AG09319 (cell line): ENCODE results near the gene ERGIC3.

Experiments used
- DNase-seq: peaks from one replicate; pipeline ENCODE4 v3.0.0-alpha.2; 2010; ENCODE audit warnings: low read depth; ENCODE audit errors: extremely low read depth
- TF ChIP-seq, protein P1 (sequence below): IDR thresholded peaks from 2 replicates; pipeline ENCODE4 v1.5.1; 2011; ENCODE audit warnings: low read depth, mild to moderate bottlenecking, inconsistent platforms, low read length, moderate library complexity

The ERGIC3 gene

DNA sequence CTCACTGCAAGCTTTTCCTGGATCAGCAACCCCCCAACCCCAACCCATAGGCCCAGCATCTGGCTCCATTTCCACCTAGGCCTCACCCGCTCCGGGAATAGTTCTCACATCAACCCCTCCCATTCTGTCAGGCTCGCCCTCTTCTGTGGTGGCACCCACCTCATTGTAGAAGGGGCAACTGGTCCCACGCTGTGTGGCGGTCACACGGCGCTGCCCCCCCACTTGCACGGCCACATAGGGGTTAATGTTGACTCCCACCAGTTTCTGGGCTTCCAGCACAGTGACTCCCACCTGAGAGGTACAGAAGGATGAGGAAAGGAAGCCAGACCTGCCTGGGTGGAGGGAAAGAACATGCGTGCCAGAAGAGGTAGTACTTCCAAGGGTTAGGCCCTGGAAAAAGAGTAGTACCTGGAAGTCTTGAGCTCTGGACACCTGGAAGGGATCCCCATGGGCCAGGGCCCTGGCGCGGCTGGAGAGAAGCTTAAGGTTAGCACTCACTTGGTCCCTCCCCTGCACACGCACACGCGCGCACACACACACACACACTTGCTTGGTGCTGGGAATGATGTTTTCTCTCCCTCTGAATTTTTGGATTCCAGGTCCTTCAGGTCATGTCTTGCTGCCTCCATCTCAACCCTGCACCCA, 61.1 kb downstream of the ERGIC3 start:
- TF ChIP-seq, protein P1, sequence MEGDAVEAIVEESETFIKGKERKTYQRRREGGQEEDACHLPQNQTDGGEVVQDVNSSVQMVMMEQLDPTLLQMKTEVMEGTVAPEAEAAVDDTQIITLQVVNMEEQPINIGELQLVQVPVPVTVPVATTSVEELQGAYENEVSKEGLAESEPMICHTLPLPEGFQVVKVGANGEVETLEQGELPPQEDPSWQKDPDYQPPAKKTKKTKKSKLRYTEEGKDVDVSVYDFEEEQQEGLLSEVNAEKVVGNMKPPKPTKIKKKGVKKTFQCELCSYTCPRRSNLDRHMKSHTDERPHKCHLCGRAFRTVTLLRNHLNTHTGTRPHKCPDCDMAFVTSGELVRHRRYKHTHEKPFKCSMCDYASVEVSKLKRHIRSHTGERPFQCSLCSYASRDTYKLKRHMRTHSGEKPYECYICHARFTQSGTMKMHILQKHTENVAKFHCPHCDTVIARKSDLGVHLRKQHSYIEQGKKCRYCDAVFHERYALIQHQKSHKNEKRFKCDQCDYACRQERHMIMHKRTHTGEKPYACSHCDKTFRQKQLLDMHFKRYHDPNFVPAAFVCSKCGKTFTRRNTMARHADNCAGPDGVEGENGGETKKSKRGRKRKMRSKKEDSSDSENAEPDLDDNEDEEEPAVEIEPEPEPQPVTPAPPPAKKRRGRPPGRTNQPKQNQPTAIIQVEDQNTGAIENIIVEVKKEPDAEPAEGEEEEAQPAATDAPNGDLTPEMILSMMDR, result no peak
- no peak for DNase-seq

DNA sequence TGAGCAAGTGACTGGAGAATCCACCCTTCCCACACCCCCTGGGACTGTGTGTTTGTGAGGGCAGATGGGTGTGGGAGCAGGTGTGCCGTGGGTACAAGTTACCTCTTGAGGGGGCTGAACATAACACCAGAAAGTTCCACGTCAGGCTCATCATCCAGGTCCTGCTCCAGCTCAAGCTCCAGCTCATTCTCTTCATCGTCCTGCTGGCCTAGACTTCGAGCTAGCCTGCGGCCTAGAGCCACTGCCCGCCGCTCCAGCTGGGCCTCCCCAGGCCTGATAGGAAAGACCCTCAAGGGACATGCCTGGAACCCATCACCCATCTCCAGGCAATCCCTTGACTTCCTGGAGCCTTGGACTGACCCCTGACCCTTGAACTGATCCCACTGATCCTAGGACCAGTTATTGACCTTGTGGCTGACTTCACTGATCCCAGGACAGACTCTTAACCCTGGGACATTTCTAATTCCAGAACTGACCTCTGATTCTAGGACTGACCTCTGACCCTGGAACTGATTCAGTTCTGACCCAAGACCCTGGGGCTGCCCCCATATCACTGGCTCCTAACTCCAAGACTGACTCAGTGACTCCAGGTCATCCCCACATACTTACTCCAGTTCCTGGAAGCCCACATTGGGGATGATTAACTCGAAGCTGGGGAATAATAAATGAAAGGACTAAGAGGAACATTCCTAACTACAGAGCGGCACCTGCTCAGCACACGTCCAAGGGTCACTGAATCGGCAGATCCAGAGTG, 62.0 kb downstream of the ERGIC3 start:
- DNase-seq, result no peak
- TF ChIP-seq, protein P1, result no peak

DNA sequence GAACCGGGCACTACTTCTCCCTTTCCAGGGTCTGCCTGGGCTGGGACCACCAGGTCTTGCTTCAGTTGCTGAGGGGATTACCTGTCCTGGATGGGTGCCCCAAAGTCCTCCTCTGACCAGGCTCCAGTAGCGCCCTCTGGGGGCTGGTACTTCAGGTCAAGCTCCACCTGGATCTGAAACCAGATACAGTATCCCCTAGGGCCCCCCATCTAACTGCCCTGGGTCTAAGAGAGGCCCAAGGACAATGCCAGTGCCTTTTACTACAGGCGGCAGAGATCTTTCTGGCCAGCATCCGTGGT, 62.5 kb downstream of the ERGIC3 start:
- TF ChIP-seq, protein P1, result peak; percentile 11
- no peak for DNase-seq

DNA sequence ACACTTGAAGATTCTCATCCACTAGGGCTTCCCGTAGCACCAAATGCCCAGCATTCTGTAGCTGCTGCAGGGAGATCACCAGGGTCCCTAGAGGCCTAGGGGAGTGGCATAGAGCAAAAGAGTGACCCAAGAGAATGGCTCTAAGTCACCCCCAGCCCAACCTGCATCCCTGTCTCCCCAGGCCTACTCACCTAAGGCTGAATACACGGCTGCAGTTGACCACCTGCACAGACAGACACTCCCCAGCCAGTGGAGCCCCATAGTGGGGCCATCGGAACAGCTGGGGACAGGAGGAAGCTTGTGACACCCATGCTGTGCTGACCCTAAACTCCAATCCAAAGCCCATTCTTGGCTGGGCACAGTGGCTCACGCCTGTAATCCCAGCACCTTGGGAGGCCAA, 64.2 kb downstream of the ERGIC3 start:
- no peak for DNase-seq
- TF ChIP-seq, protein P1, result no peak
